ENCODE measurements around the gene SMAD4. TPM values are rescaled to one million over a fixed set of nuclear protein-coding genes. Genes with fewer than 3 reads are reported as not detected.

SMAD4 gene
- polyA plus RNA-seq, 1 donor (not counting 4 experiments of a cell fraction or from before 2014, with no cell fraction given) = 68.2 TPM

GRCh38 chr18:51011709-51012108 is 18.3 kb upstream of the SMAD4 start:
- no peak for FAIRE-seq
- H3K9ac ChIP-seq (ENCODE audit: control insufficient read depth, extremely low read depth, insufficient read depth, low read length) = no peak overlapping the region
- no peaks in the 10 kb centered on the region for H3K9me1 ChIP-seq (ENCODE audit: control insufficient read depth, extremely low read depth, insufficient read depth, low read length)
- no peak overlapping the region for H3K4me3 ChIP-seq (ENCODE audit: control insufficient read depth in 2 of 3, extremely low read depth in 1 of 3, insufficient read depth in 2 of 3, low read depth in 1 of 3, low read length in 3 of 3)
- no peaks in the 10 kb centered on the region for H3K36me3 ChIP-seq (ENCODE audit: control insufficient read depth in 2 of 2, extremely low read depth in 1 of 2, insufficient read depth in 2 of 2, low read length in 2 of 2)
- TF ChIP-seq EZH2 (IDR thresholded peaks at IDR 0.05; ENCODE audit: low read length) (no peak), CTCF (optimal IDR thresholded peaks at IDR 0.05 in 1 of 3, IDR thresholded peaks at IDR 0.05 in 1 of 3, conservative IDR thresholded peaks at IDR 0.05 in 1 of 3; ENCODE audit: extremely low read depth in 1 of 3, insufficient read depth in 2 of 3, low read length in 3 of 3) (no peak)
- no peaks in the 10 kb centered on the region for H3K9me3 ChIP-seq (ENCODE audit: control insufficient read depth, low read depth, low read length)
- DNase-seq (ENCODE audit: low read depth, low spot score) = no peak
- H3K4me1 ChIP-seq (ENCODE audit: control insufficient read depth, extremely low read depth, insufficient read depth, low read length) = no peaks in the 10 kb centered on the region
- H4K20me1 ChIP-seq (ENCODE audit: control insufficient read depth, extremely low read depth, insufficient read depth, low read length) = no peaks in the 10 kb centered on the region
- H3K79me2 ChIP-seq (ENCODE audit: control insufficient read depth, insufficient read depth, low read length) = no peaks in the 10 kb centered on the region
- no peak overlapping the region for H2AFZ ChIP-seq (ENCODE audit: control insufficient read depth, low read length)
- no peak overlapping the region for H3K27ac ChIP-seq (ENCODE audit: control insufficient read depth, insufficient read depth, low read length)
- H3K27me3 ChIP-seq (ENCODE audit: control insufficient read depth, extremely low read depth, insufficient read depth, low read length) = no peaks in the 10 kb centered on the region
- dilution Hi-C loops (cut with MboI; ENCODE audit: extremely low pct_ligation_motif_present, low sequenced_read_pairs) = no loop called here
- H3K4me2 ChIP-seq (ENCODE audit: control insufficient read depth, extremely low read depth, insufficient read depth, low read depth, low read length) = no peak overlapping the region

- Histone ChIP-seq H3K79me2 (ENCODE audit: control insufficient read depth, insufficient read depth, low read length) (no peaks in the 10 kb centered on the region), H3K27me3 (ENCODE audit: control insufficient read depth, extremely low read depth, insufficient read depth, low read length) (no peaks in the 10 kb centered on the region), H2AFZ (ENCODE audit: control insufficient read depth, low read length) (no peak overlapping the region), H3K9me1 (ENCODE audit: control insufficient read depth, extremely low read depth, insufficient read depth, low read length) (no peaks in the 10 kb centered on the region), H3K36me3 (ENCODE audit: control insufficient read depth in 2 of 2, extremely low read depth in 1 of 2, insufficient read depth in 2 of 2, low read length in 2 of 2) (no peaks in the 10 kb centered on the region), H3K27ac (ENCODE audit: control insufficient read depth, insufficient read depth, low read length) (no peak overlapping the region), H3K4me3 (ENCODE audit: control insufficient read depth in 2 of 3, extremely low read depth in 1 of 3, insufficient read depth in 2 of 3, low read depth in 1 of 3, low read length in 3 of 3) (no peak overlapping the region), H3K4me2 (ENCODE audit: control insufficient read depth, extremely low read depth, insufficient read depth, low read depth, low read length) (no peak overlapping the region), H3K9me3 (ENCODE audit: control insufficient read depth, low read depth, low read length) (no peaks in the 10 kb centered on the region), H3K9ac (ENCODE audit: control insufficient read depth, extremely low read depth, insufficient read depth, low read length) (no peak overlapping the region), H3K4me1 (ENCODE audit: control insufficient read depth, extremely low read depth, insufficient read depth, low read length) (no peaks in the 10 kb centered on the region), H4K20me1 (ENCODE audit: control insufficient read depth, extremely low read depth, insufficient read depth, low read length) (no peaks in the 10 kb centered on the region)
- TF ChIP-seq CTCF (optimal IDR thresholded peaks at IDR 0.05 in 1 of 3, IDR thresholded peaks at IDR 0.05 in 1 of 3, conservative IDR thresholded peaks at IDR 0.05 in 1 of 3; ENCODE audit: extremely low read depth in 1 of 3, insufficient read depth in 2 of 3, low read length in 3 of 3) (no peak), EZH2 (IDR thresholded peaks at IDR 0.05; ENCODE audit: low read length) (no peak)
- no peak for DNase-seq (ENCODE audit: low read depth, low spot score)
- dilution Hi-C loops (cut with MboI; ENCODE audit: extremely low pct_ligation_motif_present, low sequenced_read_pairs) = no loop called here
- no peak for FAIRE-seq
Observed at GRCh38 chr18:51012441-51012840, 17.6 kb upstream of the SMAD4 start.
